GM18868 (cell line): ENCODE data around the gene AMPD3.
A peak's percentile ranks its signal among the peaks of the same experiment; 100 is the strongest.

Experiments
- ATAC-seq: cut with Tn5 transposase; IDR thresholded peaks from one replicate; pipeline ENCODE4 v1.9.1; 2021; ENCODE audit warnings: mild to moderate bottlenecking, moderate library complexity; ENCODE audit not compliant: unreplicated experiment

The AMPD3 gene

GRCh38 chr11:10454878-10455631 lies at the start of gene AMPD3:
Gene AMPD3 (plus strand): TSS chr11:10455264. CDS start chr11:10461520, 6,256 bp downstream.
- ATAC-seq, result peak; percentile 17

- peak; percentile 60 for ATAC-seq
These were observed 49.0 kb upstream of the AMPD3 start for GRCh38 chr11:10405865-10406592.

- no peak for ATAC-seq
These were observed 48.0 kb upstream of the AMPD3 start for GRCh38 chr11:10407055-10407454.

DNA sequence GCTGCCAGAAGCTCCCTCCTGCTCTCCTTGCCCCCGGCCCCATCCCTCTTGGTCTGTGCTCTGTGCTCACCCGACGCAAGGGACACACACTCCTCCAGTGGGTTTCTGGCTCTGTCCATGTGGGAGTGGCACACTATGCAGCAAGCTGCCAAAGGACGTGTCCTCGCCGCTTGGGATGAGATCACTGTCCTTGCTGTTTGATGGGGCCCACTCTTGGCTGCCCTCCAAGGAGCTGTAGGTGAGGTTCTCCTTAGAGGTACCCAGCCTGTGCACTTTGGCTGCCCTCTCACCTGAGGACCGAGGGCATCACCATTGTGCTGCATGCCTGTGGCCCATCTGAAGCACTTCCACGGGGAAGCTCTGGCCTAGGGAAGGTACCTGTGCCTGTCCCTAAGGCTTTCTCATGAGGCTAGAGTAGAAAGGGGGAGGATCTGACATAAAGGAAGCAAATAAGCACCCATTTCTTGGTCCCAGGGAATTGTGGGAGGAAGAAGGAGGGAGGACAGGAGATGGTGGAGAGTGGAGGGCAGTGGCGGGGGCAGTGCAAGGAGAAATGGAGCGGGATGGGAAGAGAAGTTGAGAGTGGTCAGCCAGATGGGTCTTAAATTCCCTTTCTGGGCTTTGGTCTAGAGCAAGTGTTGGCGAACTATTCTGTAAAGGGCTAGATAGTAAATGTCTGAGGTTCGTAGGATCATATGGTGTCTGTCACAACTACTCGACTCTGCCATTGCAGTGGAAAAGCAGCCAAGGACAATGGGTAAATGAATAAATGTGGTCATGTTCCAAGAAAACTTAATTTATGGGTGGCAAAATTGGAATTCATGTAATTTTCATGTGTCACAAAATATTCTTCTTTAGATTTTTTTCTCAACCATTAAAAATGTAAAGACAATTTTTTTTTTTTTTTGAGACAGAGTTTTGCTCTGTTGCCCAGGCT lies 47.0 kb upstream of the AMPD3 start:
- no peak for ATAC-seq

DNA sequence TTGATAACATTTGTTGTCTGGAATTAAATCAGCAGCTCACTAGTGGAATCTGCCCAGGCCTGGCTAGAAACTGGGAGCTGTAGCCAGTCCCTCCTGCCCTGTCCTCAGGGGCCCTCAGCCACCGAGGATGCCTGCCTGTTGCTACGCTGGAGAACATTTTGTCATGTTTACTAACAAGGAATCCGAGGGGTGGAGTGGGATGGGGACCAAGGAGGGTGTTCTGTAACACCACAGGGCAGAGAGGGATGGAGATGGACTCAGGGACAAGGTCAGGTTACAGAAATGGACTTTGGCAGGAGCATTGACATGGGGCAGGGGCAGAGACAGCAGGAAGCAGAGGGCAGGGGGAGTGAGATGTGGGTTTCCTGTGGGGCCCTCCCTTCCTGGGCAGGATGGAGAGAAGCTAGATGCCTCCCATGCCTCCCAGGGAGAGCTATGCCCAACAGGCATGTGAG lies 45.8 kb upstream of the AMPD3 start:
- no peak for ATAC-seq

DNA sequence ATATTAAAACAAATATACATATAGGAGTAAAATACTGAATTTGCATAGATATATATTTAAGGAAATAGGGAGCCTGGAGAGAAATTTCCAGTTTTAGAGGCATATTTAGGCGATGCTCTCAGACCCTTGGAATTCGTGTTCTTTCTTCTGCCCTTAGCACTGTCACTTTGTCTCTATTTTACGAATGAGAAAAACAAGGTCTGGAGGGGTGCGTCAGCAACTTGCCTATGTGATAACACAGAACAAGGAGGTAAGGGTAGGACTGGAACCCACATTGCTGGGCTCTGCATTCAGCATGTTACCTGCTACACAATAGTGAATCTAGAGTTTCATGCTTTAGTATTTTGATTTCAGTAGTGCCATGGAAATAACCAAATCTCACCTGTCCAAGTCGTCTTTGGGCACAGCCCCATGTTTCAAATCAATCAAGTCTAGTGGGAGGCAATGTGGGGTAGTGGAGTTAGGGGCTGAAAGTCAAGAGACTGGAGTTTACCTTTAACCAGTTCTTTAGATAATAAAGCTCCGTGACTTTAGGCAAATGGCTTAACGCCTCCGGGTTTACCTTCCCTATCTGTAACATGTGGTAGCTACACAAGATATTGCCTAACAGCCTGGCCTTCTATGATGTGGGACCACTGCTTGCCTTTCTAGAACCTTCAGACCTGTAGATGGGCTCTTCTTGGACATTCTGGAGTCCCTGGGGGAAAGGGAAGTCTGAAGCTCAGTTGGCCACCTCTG lies 44.8 kb upstream of the AMPD3 start:
- no peak for ATAC-seq

DNA sequence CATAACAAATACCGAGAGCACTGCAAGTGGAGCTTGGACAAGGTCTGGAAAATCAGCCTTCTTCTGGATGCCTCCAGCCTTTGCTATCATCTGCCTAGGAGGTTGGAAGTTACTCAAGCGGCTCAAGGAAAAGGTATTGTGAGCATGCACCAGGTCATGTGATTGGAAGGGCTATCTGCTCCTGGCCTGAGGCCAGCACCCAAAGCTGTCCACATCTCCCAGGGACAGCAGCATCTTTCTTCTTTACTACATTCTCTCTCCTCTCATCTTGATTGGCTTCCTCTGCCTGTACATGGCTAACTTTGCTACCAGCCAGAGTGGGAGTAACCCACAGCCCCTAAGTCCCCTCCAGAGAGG lies 44.2 kb upstream of the AMPD3 start:
- ATAC-seq, result no peak

- ATAC-seq, result no peak
These were observed 42.8 kb upstream of the AMPD3 start for GRCh38 chr11:10412266-10412665.

DNA sequence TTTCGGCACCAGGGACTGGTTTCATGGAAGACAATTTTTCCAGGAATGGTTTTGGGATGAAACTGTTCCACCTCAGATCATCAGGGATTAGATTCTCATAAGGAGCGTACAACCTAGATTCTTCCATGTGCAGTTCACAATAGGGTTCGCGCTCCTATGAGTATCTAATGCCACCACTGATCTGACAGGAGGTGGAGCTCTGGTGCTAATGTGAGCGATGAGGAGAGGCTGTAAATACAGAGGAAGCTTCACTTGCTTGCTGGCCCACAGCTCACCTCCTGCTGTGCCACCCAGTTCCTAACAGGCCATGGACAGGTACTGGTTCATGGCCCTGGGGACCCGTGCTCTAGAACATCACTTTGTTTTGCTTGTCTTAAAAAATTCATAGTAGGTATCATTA lies 41.8 kb upstream of the AMPD3 start:
- peak; percentile 83 for ATAC-seq

DNA sequence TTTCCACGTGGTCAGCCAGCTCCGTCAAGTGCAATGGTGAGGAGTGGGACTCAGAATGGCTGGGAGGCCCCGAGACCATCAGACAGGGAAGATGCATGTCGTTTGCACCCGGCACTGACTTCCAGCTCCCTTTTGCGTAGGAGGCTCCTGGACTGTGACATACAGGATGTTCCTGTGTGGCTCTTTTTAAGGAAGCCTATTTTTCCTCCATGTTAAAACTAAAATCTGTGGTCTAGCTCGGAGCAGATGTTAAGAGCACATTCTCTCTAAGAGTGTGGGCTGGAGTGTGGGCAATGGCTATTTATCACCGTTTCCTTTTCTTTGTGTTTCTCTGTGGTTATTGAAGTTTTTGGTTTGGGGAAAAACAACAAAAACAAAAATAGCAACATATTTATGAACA lies 40.9 kb upstream of the AMPD3 start:
- no peak for ATAC-seq

DNA sequence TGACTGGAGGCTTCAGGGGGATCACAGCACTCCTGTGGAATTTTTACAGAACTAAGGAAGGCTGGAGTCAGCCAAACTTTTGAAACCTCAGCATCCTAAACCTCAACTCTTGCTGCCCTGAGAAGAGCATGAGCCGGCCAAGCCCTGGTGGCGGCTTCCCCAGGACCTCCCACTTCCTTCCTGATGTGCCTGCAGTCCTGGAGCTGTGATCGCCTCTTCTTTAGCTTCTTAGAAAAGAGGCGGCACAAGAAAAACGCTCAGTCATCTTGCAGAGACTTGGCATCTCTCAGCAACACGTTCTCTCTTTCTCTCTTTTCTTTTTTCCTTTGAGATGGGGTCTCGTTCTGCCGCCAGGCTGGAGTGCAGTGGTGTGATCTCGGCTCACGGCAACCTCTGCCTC lies 40.4 kb upstream of the AMPD3 start:
- ATAC-seq, result no peak

- ATAC-seq, result no peak
These were observed 39.2 kb upstream of the AMPD3 start for GRCh38 chr11:10415817-10416392.

- no peak for ATAC-seq
These were observed 36.7 kb upstream of the AMPD3 start for GRCh38 chr11:10418259-10418949.

DNA sequence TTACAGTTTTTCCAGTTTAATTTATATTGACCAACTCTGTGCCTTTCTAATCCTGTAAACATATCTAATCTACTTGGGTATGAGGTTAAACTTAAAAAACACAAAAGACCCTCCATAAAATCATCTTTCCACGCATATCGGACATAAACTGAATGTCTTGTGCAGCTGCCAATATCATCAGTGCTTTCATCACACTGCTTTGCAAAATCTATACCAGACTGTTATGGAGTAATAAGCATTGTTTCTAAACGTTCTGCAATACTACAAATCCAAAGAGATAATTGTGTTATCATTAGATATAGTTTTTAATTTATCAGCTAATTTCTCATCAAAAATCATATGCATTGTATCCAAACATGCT lies 36.1 kb upstream of the AMPD3 start:
- no peak for ATAC-seq

GRCh38 chr11:10426475-10426874 lies 28.6 kb upstream of the AMPD3 start:
- no peak for ATAC-seq

DNA sequence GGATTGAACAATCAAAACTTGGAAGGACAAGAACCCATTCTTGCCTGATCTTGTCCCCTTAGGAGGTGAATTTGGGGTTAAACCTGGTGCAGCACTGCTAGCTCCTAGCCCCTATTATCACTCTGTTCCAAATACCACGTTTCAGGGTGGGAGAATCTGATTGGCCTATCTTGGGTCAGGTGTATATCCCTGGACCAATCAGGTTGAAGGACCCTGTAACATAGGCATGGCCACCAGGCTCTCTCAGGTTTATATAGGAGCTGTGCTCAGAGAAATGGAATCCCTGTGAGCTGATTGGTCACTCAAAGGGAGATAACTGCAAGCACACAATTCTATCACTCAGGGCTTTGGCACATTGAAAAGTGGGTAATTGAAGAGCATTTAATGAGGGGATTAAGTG lies 26.6 kb upstream of the AMPD3 start:
- no peak for ATAC-seq

DNA sequence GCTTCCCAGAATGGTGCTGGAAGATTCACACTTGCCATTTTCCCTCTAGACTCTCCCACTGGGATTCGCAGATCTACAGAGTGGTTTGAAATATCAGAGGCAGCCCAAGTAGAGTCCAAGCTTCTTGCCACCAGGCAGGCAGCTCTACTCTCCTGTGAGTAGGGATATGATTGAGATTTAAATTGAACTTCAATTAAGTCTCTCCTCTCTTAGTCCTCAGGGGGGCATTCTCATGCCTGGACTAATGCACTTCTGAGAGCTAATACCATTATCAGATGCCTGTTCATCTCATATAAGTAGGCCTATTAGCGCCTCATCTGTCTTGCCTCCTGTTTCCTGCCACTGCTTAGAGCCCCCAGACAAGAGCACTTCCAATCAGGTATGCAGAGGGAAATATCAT lies 25.5 kb upstream of the AMPD3 start:
- ATAC-seq, result no peak

- ATAC-seq, result no peak
These were observed 22.6 kb upstream of the AMPD3 start for GRCh38 chr11:10432493-10432892.

GRCh38 chr11:10432971-10433370 lies 22.1 kb upstream of the AMPD3 start:
- no peak for ATAC-seq

- ATAC-seq, result no peak
These were observed 18.8 kb upstream of the AMPD3 start for GRCh38 chr11:10436224-10436623.
